Breast epithelium (tissue), 3 donors: ENCODE results near the gene HASPIN.

ENCODE experiments used
- POLR2A ChIP-seq: fragments of 450-650 bp; IDR thresholded peaks from one replicate; pipeline ENCODE4 v1.6.1; 2016; ENCODE audit warnings: antibody characterized with exemption, mild to moderate bottlenecking, moderate library complexity
- TF ChIP-seq, protein P1 (sequence below), 3 donors: fragments of 450-650 bp; IDR thresholded peaks; one replicate each; pipeline ENCODE4 v1.5.1; 2016 to 2017; ENCODE audit warnings: antibody characterized with exemption in 3 of 3, mild to moderate bottlenecking in 3 of 3, moderate library complexity in 3 of 3

DNA sequence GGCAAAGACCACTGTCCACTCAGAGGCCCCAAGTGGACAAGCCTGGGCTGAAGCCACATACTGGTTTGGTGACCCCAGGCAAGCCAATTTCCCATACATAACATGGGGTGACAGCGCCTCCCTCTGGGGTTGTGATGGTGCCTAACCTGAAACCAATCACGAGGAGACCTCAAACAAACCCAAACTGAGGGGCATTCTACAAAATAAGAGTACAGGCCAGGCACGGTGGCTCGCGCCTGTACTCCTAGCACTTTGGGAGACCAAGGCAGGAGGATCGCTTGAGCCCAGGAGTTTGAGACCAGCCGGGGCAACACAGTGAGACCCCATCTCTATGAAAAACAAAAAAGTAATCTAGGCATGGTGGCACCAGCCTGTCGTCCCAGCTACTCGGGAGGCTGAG lies 31.4 kb upstream of the HASPIN start:
- TF ChIP-seq, protein P1, sequence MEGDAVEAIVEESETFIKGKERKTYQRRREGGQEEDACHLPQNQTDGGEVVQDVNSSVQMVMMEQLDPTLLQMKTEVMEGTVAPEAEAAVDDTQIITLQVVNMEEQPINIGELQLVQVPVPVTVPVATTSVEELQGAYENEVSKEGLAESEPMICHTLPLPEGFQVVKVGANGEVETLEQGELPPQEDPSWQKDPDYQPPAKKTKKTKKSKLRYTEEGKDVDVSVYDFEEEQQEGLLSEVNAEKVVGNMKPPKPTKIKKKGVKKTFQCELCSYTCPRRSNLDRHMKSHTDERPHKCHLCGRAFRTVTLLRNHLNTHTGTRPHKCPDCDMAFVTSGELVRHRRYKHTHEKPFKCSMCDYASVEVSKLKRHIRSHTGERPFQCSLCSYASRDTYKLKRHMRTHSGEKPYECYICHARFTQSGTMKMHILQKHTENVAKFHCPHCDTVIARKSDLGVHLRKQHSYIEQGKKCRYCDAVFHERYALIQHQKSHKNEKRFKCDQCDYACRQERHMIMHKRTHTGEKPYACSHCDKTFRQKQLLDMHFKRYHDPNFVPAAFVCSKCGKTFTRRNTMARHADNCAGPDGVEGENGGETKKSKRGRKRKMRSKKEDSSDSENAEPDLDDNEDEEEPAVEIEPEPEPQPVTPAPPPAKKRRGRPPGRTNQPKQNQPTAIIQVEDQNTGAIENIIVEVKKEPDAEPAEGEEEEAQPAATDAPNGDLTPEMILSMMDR (IDR thresholded peaks at IDR 0.05): no peak
- TF ChIP-seq POLR2A: no peak
